GM12875 (cell line): ENCODE data around the gene POU6F1.
A peak's percentile ranks its signal among the peaks of the same experiment; 100 is the strongest.

ENCODE experiments used
- H3K4me3 ChIP-seq: one replicate; pipeline ENCODE4 v1.5.1; 2011; ENCODE audit warnings: low read depth, low read length, control low read depth
- CTCF ChIP-seq: IDR thresholded peaks from 2 replicates; pipeline ENCODE4 v1.5.1; 2011; ENCODE audit warnings: low read depth, mild to moderate bottlenecking, control low read depth, inconsistent platforms, low read length, moderate library complexity, borderline replicate concordance; ENCODE audit not compliant: insufficient read depth

The POU6F1 gene

GRCh38 chr12:51242120-51242519 is 24.3 kb upstream of the POU6F1 start:
- no peak for TF ChIP-seq CTCF
- no peak overlapping the region for H3K4me3 ChIP-seq

- no peak overlapping the region for H3K4me3 ChIP-seq
Observed at GRCh38 chr12:51240971-51241370, 23.1 kb upstream of the POU6F1 start.

GRCh38 chr12:51238510-51239334 is 20.9 kb upstream of the POU6F1 start, which contains the start of gene DAZAP2:
TSS of gene DAZAP2 (plus strand) at chr12:51238826. CDS start at chr12:51238908, 82 bp downstream.
- TF ChIP-seq CTCF: 0 out of 2 replicates have a peak, but pooled peaks have one; percentile 1
- H3K4me3 ChIP-seq: peak within 1 kb of the TSS; percentile 95

More at GRCh38 chr12:51240971-51241370, 23.1 kb upstream of the POU6F1 start:
- no peak for TF ChIP-seq CTCF

- no peak for TF ChIP-seq CTCF
- H3K4me3 ChIP-seq: peak overlapping the region; percentile 55
Observed at GRCh38 chr12:51238037-51238509, 20.2 kb upstream of the POU6F1 start.

- no peak for TF ChIP-seq CTCF
- no peak overlapping the region for H3K4me3 ChIP-seq
Observed at GRCh38 chr12:51234530-51234929, 16.7 kb upstream of the POU6F1 start.

- no peak for TF ChIP-seq CTCF
Observed at GRCh38 chr12:51232642-51233041, 14.8 kb upstream of the POU6F1 start.

More at GRCh38 chr12:51232642-51233041, 14.8 kb upstream of the POU6F1 start:
- no peak overlapping the region for H3K4me3 ChIP-seq
